ENCODE data around the gene IGF1.
"Not testable (repeated sequence)": the region's sequence is repeated elsewhere in the genome, so short reads cannot be mapped to it uniquely, and the experiment has no call there.

- not testable (repeated sequence) for TF ChIP-seq JUND (IDR thresholded peaks at IDR 0.05; ENCODE audit: low read depth, low read length); NR2C2 (IDR thresholded peaks at IDR 0.05; ENCODE audit: borderline replicate concordance, control insufficient read depth, insufficient read length, low read depth); BHLHE40 (IDR thresholded peaks at IDR 0.05; ENCODE audit: borderline replicate concordance in 1 of 2, low read depth in 2 of 2, low read length in 1 of 2); SUPT20H (IDR thresholded peaks at IDR 0.05; ENCODE audit: borderline replicate concordance, control insufficient read depth, low read depth, low read length); MAX (IDR thresholded peaks at IDR 0.05; ENCODE audit: low read depth, low read length); YY1 (IDR thresholded peaks at IDR 0.05; ENCODE audit: low read depth, low read length); GATAD2B (conservative IDR thresholded peaks at IDR 0.05; ENCODE audit: low read depth); ZNF274 (IDR thresholded peaks at IDR 0.05; ENCODE audit: insufficient read depth, insufficient read length); DPF2 (IDR thresholded peaks at IDR 0.05); NBN (IDR thresholded peaks at IDR 0.05); ATF2 (IDR thresholded peaks at IDR 0.05; ENCODE audit: low read length); ZNF384 (IDR thresholded peaks at IDR 0.05; ENCODE audit: borderline replicate concordance, low read depth, low read length)
- TF ChIP-seq, protein P1, sequence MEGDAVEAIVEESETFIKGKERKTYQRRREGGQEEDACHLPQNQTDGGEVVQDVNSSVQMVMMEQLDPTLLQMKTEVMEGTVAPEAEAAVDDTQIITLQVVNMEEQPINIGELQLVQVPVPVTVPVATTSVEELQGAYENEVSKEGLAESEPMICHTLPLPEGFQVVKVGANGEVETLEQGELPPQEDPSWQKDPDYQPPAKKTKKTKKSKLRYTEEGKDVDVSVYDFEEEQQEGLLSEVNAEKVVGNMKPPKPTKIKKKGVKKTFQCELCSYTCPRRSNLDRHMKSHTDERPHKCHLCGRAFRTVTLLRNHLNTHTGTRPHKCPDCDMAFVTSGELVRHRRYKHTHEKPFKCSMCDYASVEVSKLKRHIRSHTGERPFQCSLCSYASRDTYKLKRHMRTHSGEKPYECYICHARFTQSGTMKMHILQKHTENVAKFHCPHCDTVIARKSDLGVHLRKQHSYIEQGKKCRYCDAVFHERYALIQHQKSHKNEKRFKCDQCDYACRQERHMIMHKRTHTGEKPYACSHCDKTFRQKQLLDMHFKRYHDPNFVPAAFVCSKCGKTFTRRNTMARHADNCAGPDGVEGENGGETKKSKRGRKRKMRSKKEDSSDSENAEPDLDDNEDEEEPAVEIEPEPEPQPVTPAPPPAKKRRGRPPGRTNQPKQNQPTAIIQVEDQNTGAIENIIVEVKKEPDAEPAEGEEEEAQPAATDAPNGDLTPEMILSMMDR (IDR thresholded peaks at IDR 0.05 in 2 of 3, conservative IDR thresholded peaks at IDR 0.05 in 1 of 3; ENCODE audit: control insufficient read depth in 2 of 3, extremely low read depth in 1 of 3, insufficient read depth in 1 of 3, low read depth in 3 of 3, low read length in 3 of 3), result not testable (repeated sequence)
Observed at GRCh38 chr12:102447426-102447825, 32.9 kb downstream of the IGF1 start.
